Breast epithelium (tissue), 4 donors: ENCODE data around the gene EFCAB8. TPM values are rescaled to one million over a fixed set of nuclear protein-coding genes. Genes with fewer than 3 reads are reported as not detected.

Experiments
- DNase-seq, 2 donors: peaks; one replicate each; pipeline ENCODE4 v3.0.0-alpha.2; 2019; ENCODE audit warnings: low spot score in 2 of 2
- H3K27ac ChIP-seq, 2 donors: fragments of 200-600 bp; sonication (generic) in 1 of 2; one replicate each; pipeline ENCODE4 v1.5.1; 2016 to 2019; ENCODE audit warnings: mild to moderate bottlenecking in 1 of 2
- H3K27me3 ChIP-seq, 2 donors: fragments of 200-600 bp; sonication (generic) in 1 of 2; one replicate each; pipeline versions ENCODE4 v1.5.1 to v1.6.0; 2017 to 2019; ENCODE audit warnings: control low read depth in 1 of 2, mild to moderate bottlenecking in 1 of 2
- H3K36me3 ChIP-seq: fragments of 200-600 bp; one replicate; pipeline ENCODE4 v1.5.1; 2019
- H3K4me1 ChIP-seq, 2 donors: fragments of 200-600 bp; sonication (generic); one replicate each; pipeline ENCODE4 v1.5.1; 2016 to 2019; ENCODE audit warnings: control low read depth in 1 of 2
- H3K4me3 ChIP-seq, 3 donors: fragments of 200-600 bp; sonication (generic); 1 replicate in 2 of 3; 2 replicates in 1 of 3; pipeline ENCODE4 v1.5.1; 2016 to 2019; ENCODE audit warnings: mild to moderate bottlenecking in 3 of 3, moderate library complexity in 2 of 3
- H3K9me3 ChIP-seq, 2 donors: fragments of 200-600 bp; sonication (generic) in 1 of 2; one replicate each; pipeline ENCODE4 v1.5.1; 2016 to 2019; ENCODE audit warnings: control low read depth in 1 of 2
- POLR2A ChIP-seq: fragments of 450-650 bp; IDR thresholded peaks from one replicate; pipeline ENCODE4 v1.6.1; 2016; ENCODE audit warnings: antibody characterized with exemption, mild to moderate bottlenecking, moderate library complexity
- POLR2AphosphoS5 ChIP-seq, 3 donors: sonication (generic); formaldehyde crosslinking; IDR thresholded peaks; one replicate each; pipeline ENCODE4 v1.6.1; 2017; ENCODE audit warnings: antibody characterized with exemption in 3 of 3
- intact Hi-C: fragments of 100-400 bp; cut with DNase I; formaldehyde crosslinking; loops from one replicate; pipeline ENCODE4 v1.15.1; 2023; ENCODE audit warnings: low total_unique reads
- total RNA-seq, 3 donors: library from RNA; depleted of rRNA; stranded (reverse); fragments of >200 nt; gene quantifications; one replicate each; pipeline ENCODE4 v1.1.0, GENCODE V29; 2016
- TF ChIP-seq, protein P1 (sequence below), 3 donors: fragments of 450-650 bp; IDR thresholded peaks; one replicate each; pipeline ENCODE4 v1.5.1; 2016 to 2017; ENCODE audit warnings: antibody characterized with exemption in 3 of 3, mild to moderate bottlenecking in 3 of 3, moderate library complexity in 3 of 3

EFCAB8 gene
- total RNA-seq: under 1 TPM in 1 of 3 donors, not detected in 2; 0.32 TPM

- Histone ChIP-seq H3K4me3 (no peak within 1 kb of the TSS), H3K36me3 (no peaks in the 10 kb centered on the region), H3K9me3 (no peaks in the 10 kb centered on the region), H3K27ac (no peak within 1 kb of the TSS), H3K27me3 (no peaks in the 10 kb centered on the region), H3K4me1 (no peaks in the 10 kb centered on the region)
- intact Hi-C loops: no loop called here
- TF ChIP-seq POLR2A: no peak
- TF ChIP-seq, protein P1, sequence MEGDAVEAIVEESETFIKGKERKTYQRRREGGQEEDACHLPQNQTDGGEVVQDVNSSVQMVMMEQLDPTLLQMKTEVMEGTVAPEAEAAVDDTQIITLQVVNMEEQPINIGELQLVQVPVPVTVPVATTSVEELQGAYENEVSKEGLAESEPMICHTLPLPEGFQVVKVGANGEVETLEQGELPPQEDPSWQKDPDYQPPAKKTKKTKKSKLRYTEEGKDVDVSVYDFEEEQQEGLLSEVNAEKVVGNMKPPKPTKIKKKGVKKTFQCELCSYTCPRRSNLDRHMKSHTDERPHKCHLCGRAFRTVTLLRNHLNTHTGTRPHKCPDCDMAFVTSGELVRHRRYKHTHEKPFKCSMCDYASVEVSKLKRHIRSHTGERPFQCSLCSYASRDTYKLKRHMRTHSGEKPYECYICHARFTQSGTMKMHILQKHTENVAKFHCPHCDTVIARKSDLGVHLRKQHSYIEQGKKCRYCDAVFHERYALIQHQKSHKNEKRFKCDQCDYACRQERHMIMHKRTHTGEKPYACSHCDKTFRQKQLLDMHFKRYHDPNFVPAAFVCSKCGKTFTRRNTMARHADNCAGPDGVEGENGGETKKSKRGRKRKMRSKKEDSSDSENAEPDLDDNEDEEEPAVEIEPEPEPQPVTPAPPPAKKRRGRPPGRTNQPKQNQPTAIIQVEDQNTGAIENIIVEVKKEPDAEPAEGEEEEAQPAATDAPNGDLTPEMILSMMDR (IDR thresholded peaks at IDR 0.05): no peak
- no peak for TF ChIP-seq POLR2AphosphoS5 (IDR thresholded peaks at IDR 0.05)
- no peak for DNase-seq
These were observed at the start of gene EFCAB8 for GRCh38 chr20:32858701-32859372. EFCAB8 (plus strand) TSS chr20:32858923; CDS start chr20:32863793, 4,870 bp downstream.

GRCh38 chr20:32809907-32810306 is 48.8 kb upstream of the EFCAB8 start:
- Histone ChIP-seq H3K4me3 (no peak overlapping the region), H3K4me1 (no peaks in the 10 kb centered on the region), H3K9me3 (no peaks in the 10 kb centered on the region), H3K27me3 (no peaks in the 10 kb centered on the region), H3K27ac (no peak overlapping the region), H3K36me3 (no peaks in the 10 kb centered on the region)
- intact Hi-C loops: no loop called here
- DNase-seq: no peak
- TF ChIP-seq POLR2AphosphoS5 (IDR thresholded peaks at IDR 0.05) (no peak), POLR2A (no peak)
- TF ChIP-seq, protein P1 (IDR thresholded peaks at IDR 0.05): no peak

- DNase-seq: no peak
- H3K4me3 ChIP-seq: no peak overlapping the region
- no peaks in the 10 kb centered on the region for H3K4me1 ChIP-seq
- TF ChIP-seq POLR2AphosphoS5 (IDR thresholded peaks at IDR 0.05): no peak
- TF ChIP-seq POLR2A: no peak
- TF ChIP-seq, protein P1 (IDR thresholded peaks at IDR 0.05): no peak
- intact Hi-C loops: no loop called here
- no peak overlapping the region for H3K27ac ChIP-seq
- no peaks in the 10 kb centered on the region for H3K27me3 ChIP-seq
- no peaks in the 10 kb centered on the region for H3K9me3 ChIP-seq
- H3K36me3 ChIP-seq: no peaks in the 10 kb centered on the region
These were observed 47.8 kb upstream of the EFCAB8 start for GRCh38 chr20:32810941-32811340.

GRCh38 chr20:32811886-32812285 is 46.8 kb upstream of the EFCAB8 start:
- Histone ChIP-seq H3K27ac (no peak overlapping the region), H3K27me3 (no peaks in the 10 kb centered on the region), H3K9me3 (no peaks in the 10 kb centered on the region), H3K4me1 (no peaks in the 10 kb centered on the region), H3K4me3 (no peak overlapping the region), H3K36me3 (no peaks in the 10 kb centered on the region)
- intact Hi-C loops: no loop called here
- no peak for DNase-seq
- TF ChIP-seq, protein P1 (IDR thresholded peaks at IDR 0.05): no peak
- TF ChIP-seq POLR2AphosphoS5 (IDR thresholded peaks at IDR 0.05) (no peak), POLR2A (no peak)

DNA sequence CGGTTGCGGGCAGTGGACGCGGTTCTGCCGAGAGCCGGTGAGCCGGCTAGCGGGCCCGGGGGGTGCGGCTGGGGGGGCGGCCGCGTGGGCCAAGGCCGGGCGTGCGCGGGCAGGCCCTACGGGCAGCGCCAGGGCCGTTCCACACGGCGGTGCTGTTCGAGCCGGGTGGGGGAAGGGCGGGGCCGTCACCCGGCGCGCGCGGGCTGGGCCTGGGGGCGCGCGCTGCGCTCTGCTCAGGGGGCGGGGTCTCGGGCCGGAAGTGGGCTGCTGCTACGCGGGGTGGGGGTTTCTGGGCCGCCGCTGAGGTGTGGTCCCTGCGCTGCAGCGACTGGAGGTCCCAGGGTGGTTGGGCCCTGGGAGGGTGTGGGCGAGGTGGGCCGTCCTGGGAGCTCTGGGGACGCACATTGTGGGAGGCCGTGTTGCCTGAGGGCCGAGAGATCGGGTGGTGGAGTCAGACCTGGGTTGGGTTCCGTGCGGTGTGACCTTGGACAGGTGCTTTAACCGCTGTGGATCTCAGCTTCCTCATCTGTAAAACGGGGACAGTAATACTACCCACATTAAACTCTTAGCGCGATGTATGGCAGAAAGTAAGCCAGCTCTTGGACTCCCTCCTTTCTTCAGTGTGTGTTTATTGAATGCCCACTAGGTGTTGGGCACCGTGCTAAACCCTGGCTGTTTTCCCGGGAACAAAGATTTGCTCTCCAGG is 38.6 kb upstream of the EFCAB8 start:
- TF ChIP-seq, protein P1 (IDR thresholded peaks at IDR 0.05): peak in 1 of 3 donors; percentile 14
- TF ChIP-seq POLR2A: no peak
- H3K4me1 ChIP-seq: no peaks in the 10 kb centered on the region
- H3K27ac ChIP-seq: peak overlapping the region; percentile 96 to 98
- H3K9me3 ChIP-seq: no peaks in the 10 kb centered on the region
- intact Hi-C loops: no loop called here
- no peaks in the 10 kb centered on the region for H3K36me3 ChIP-seq
- no peaks in the 10 kb centered on the region for H3K27me3 ChIP-seq
- H3K4me3 ChIP-seq: peak overlapping the region; percentile 75 to 95 (median 81)
- peak in 1 of 2 donors; percentile 41 for DNase-seq
